Endothelial cell of umbilical vein (primary cell): Measurements from ENCODE around the gene CKB.

Experiments
- CTCF ChIP-seq, 2 donors: IDR thresholded peaks; 1 replicate in 1 of 2; 2 replicates in 1 of 2; pipeline ENCODE4 v1.5.1; 2011; ENCODE audit warnings: low read length in 2 of 2, mild to moderate bottlenecking in 2 of 2, moderate library complexity in 2 of 2, control low read depth in 1 of 2, inconsistent platforms in 1 of 2, low read depth in 1 of 2; ENCODE audit not compliant: insufficient read depth in 1 of 2; ENCODE audit errors: extremely low read depth in 1 of 2
- POLR2A ChIP-seq: IDR thresholded peaks from 2 replicates; pipeline ENCODE4 v1.6.1; 2012; ENCODE audit warnings: low read depth, mild to moderate bottlenecking, control low read depth, low read length
- POLR2AphosphoS5 ChIP-seq: IDR thresholded peaks from 2 replicates; pipeline ENCODE4 v1.6.1; 2012; ENCODE audit warnings: low read depth, mild to moderate bottlenecking, control low read depth, low read length, moderate library complexity; ENCODE audit not compliant: insufficient read depth

- TF ChIP-seq POLR2AphosphoS5 (no peak), POLR2A (no peak), CTCF (IDR thresholded peaks at IDR 0.05; ENCODE audit: extremely low read depth in 1 of 2, insufficient read depth in 1 of 2, low read depth in 1 of 2, low read length in 2 of 2) (no peak)
These were observed 28.1 kb upstream of the CKB start for GRCh38 chr14:103550451-103551337.
